Measurements from ENCODE around the gene FAM149A. TPM values are rescaled to one million over a fixed set of nuclear protein-coding genes. Genes with fewer than 3 reads are reported as not detected.

Gene FAM149A
- total RNA-seq, 1 experiment from 2014 or later: 8.9 TPM

DNA sequence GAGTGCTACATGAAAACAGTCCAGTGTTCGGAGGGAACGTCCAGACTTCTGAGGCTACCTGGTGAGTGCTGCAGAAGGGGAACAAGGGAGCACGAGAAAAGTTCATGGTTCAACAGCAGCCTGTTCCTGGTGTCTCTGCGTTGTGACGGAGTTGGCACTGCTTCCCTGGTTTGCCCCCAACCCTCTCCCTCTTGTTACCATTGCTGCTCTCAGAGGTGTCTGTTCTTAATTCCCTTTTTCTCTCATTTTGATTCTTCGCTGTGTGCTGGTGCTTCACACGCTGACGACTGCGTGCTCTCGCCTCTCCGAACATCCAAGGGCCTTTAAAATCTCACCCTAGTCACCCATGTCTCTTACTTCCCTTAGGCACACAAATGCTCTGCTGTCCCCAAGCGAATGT lies 1.6 kb upstream of the FAM149A start:
- no peaks in the 10 kb centered on the region for H3K9me2 ChIP-seq (ENCODE audit: insufficient read depth)
- no peak overlapping the region for H3K27ac ChIP-seq (ENCODE audit: low read depth, low read length)
- H3K9me3 ChIP-seq (ENCODE audit: control insufficient read depth in 1 of 2, insufficient read depth in 1 of 2, low read depth in 1 of 2, low read length in 2 of 2): no peaks in the 10 kb centered on the region
- H3K4me3 ChIP-seq (replicated peaks in 1 of 2; ENCODE audit: low read depth in 1 of 2, low read length in 2 of 2): no peak overlapping the region
- H3K79me2 ChIP-seq (ENCODE audit: insufficient read depth, low read length): no peaks in the 10 kb centered on the region
- ATAC-seq: no peak
- H3K4me2 ChIP-seq (ENCODE audit: low read length): no peak overlapping the region
- H4K20me1 ChIP-seq (ENCODE audit: insufficient read depth): no peaks in the 10 kb centered on the region
- TF ChIP-seq ELF1 (IDR thresholded peaks at IDR 0.05; ENCODE audit: borderline replicate concordance, low read depth): no peak
- TF ChIP-seq YY1 (IDR thresholded peaks at IDR 0.05; ENCODE audit: extremely low read depth, insufficient replicate concordance, low read depth, low read length): no peak
- TF ChIP-seq, protein P1, sequence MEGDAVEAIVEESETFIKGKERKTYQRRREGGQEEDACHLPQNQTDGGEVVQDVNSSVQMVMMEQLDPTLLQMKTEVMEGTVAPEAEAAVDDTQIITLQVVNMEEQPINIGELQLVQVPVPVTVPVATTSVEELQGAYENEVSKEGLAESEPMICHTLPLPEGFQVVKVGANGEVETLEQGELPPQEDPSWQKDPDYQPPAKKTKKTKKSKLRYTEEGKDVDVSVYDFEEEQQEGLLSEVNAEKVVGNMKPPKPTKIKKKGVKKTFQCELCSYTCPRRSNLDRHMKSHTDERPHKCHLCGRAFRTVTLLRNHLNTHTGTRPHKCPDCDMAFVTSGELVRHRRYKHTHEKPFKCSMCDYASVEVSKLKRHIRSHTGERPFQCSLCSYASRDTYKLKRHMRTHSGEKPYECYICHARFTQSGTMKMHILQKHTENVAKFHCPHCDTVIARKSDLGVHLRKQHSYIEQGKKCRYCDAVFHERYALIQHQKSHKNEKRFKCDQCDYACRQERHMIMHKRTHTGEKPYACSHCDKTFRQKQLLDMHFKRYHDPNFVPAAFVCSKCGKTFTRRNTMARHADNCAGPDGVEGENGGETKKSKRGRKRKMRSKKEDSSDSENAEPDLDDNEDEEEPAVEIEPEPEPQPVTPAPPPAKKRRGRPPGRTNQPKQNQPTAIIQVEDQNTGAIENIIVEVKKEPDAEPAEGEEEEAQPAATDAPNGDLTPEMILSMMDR (IDR thresholded peaks at IDR 0.05 in 2 of 3, conservative IDR thresholded peaks at IDR 0.05 in 1 of 3; ENCODE audit: borderline replicate concordance in 1 of 3, insufficient read depth in 1 of 3, low read depth in 2 of 3, low read length in 2 of 3): no peak
- TF ChIP-seq TCF7L2 (IDR thresholded peaks at IDR 0.05; ENCODE audit: borderline replicate concordance, extremely low read depth, insufficient read depth, insufficient read length): no peak
- no peak for TF ChIP-seq POLR2A (IDR thresholded peaks at IDR 0.05; ENCODE audit: borderline replicate concordance, extremely low read depth, insufficient read depth, insufficient read length)
- TF ChIP-seq CBX3 (IDR thresholded peaks at IDR 0.05; ENCODE audit: low read depth): no peak
- no peak for TF ChIP-seq EGR1 (IDR thresholded peaks at IDR 0.05; ENCODE audit: low read depth)
- TF ChIP-seq ZFX (IDR thresholded peaks at IDR 0.05): no peak
- no peak for TF ChIP-seq SP1 (IDR thresholded peaks at IDR 0.05; ENCODE audit: low read depth)
- no peak for TF ChIP-seq SIN3A (IDR thresholded peaks at IDR 0.05; ENCODE audit: low read depth)
- TF ChIP-seq, protein P2, sequence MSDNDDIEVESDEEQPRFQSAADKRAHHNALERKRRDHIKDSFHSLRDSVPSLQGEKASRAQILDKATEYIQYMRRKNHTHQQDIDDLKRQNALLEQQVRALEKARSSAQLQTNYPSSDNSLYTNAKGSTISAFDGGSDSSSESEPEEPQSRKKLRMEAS (IDR thresholded peaks at IDR 0.05): no peak
- TF ChIP-seq EZH2 (IDR thresholded peaks at IDR 0.05): no peak
- TF ChIP-seq ZNF274 (IDR thresholded peaks at IDR 0.05; ENCODE audit: low read depth, low read length): no peak
- TF ChIP-seq EZH2phosphoT487 (IDR thresholded peaks at IDR 0.05; ENCODE audit: borderline replicate concordance): no peak
- no peak for TF ChIP-seq SRF (IDR thresholded peaks at IDR 0.05; ENCODE audit: low read depth)
- TF ChIP-seq JUND (IDR thresholded peaks at IDR 0.05): no peak
- TF ChIP-seq FOSL1 (IDR thresholded peaks at IDR 0.05; ENCODE audit: low read depth): no peak
- TF ChIP-seq POLR2AphosphoS5 (IDR thresholded peaks at IDR 0.05; ENCODE audit: low read depth, low read length): no peak
- TF ChIP-seq, protein P3, sequence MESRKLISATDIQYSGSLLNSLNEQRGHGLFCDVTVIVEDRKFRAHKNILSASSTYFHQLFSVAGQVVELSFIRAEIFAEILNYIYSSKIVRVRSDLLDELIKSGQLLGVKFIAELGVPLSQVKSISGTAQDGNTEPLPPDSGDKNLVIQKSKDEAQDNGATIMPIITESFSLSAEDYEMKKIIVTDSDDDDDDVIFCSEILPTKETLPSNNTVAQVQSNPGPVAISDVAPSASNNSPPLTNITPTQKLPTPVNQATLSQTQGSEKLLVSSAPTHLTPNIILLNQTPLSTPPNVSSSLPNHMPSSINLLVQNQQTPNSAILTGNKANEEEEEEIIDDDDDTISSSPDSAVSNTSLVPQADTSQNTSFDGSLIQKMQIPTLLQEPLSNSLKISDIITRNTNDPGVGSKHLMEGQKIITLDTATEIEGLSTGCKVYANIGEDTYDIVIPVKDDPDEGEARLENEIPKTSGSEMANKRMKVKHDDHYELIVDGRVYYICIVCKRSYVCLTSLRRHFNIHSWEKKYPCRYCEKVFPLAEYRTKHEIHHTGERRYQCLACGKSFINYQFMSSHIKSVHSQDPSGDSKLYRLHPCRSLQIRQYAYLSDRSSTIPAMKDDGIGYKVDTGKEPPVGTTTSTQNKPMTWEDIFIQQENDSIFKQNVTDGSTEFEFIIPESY (IDR thresholded peaks at IDR 0.05; ENCODE audit: extremely low read depth, insufficient replicate concordance, low read length): no peak
- TF ChIP-seq RAD21 (IDR thresholded peaks at IDR 0.05; ENCODE audit: low read depth): no peak
- BruUV-seq (replicated peaks): no TSS peak
- CTCF ChIA-PET: no interaction called here
- no peaks in the 10 kb centered on the region for H3K36me3 ChIP-seq (ENCODE audit: control insufficient read depth in 1 of 2, insufficient read depth in 2 of 2, low read length in 2 of 2)
- H3K27me3 ChIP-seq (ENCODE audit: insufficient read depth, low read length): no peaks in the 10 kb centered on the region
- POLR2A ChIA-PET: no interaction called here
- no peak overlapping the region for H2AFZ ChIP-seq (ENCODE audit: low read depth, low read length, poor library complexity, severe bottlenecking)
- DNase-seq (ENCODE audit: low read depth, low spot score): no peak
- intact Hi-C loops (cut with micrococcal nuclease): no loop called here
- peaks cover 4 to 18% of the 10 kb centered on the region in 2 experiments; a peak in 3 of 4 replicates for H3K4me1 ChIP-seq (ENCODE audit: control insufficient read depth in 1 of 2, insufficient read depth in 2 of 2, low read length in 2 of 2)
- RAD21 ChIA-PET (ENCODE audit: low non-redundant PET in 1 of 2, low total read pairs in 2 of 2, uncharacterized antibody in 2 of 2, unreplicated experiment in 2 of 2): no interaction called here
- no peak overlapping the region for H3K9ac ChIP-seq (ENCODE audit: low read length)

Measured in HCT116 (cell line).